ENCODE results near the gene NDRG3.

DNA sequence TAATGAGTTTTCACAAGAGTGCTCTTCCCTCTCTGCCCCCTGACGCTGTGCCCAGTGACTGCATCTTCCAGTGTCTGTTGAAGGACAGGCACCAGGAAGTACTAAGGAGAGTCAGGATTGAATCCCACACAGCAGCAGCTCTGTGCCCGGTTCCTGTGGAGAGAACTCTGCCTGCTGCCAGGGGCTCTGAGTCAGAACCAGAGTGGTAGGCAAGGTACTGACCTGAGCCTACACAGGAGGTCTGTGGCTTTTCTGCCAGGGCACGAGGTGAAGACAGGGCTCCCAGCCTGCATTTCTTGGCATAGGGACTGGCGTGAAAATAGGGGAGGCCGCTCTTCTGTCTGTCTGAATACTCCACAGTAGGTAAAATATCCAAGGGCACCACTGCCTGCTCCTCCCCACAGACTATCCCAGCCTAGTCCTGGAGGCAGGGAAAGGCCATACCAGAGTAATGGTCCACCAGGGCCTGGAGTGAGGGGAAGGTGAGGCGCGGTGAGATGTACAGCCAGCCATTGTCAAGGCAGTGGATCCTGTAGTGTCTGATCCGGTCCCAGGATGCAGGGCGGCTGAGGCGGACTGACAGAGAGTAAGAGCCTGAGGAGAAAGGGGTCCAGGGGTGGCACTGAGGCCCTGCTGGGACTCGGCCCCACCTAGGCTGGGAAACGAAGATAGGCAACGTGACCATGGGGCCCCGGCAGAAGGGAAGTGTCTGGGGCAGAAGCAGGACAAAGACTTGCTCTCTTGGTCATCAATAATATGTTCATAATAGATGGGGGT lies 130.9 kb downstream of the NDRG3 start:
- TF ChIP-seq CTCF (IDR thresholded peaks at IDR 0.05; ENCODE audit: insufficient read depth, low read length): no peak
- peak; percentile 50; the same call in 1 of the 2 replicates for TF ChIP-seq POLR2AphosphoS5 (IDR thresholded peaks at IDR 0.05; ENCODE audit: low read depth)
